Measurements from ENCODE around the gene OSGIN1.

- TF ChIP-seq POLR2A (IDR thresholded peaks at IDR 0.05; ENCODE audit: control extremely low read depth in 1 of 2, low read depth in 2 of 2, low read length in 2 of 2) (no peak), BRCA1 (IDR thresholded peaks at IDR 0.05; ENCODE audit: low read depth, low read length) (no peak), SIN3A (conservative IDR thresholded peaks at IDR 0.05 in 1 of 2, IDR thresholded peaks at IDR 0.05 in 1 of 2; ENCODE audit: low read depth in 1 of 2, low read length in 2 of 2) (no peak), MAFK (IDR thresholded peaks at IDR 0.05; ENCODE audit: low read depth, low read length) (no peak), EZH2 (IDR thresholded peaks at IDR 0.05; ENCODE audit: low read depth, low read length, severe bottlenecking) (no peak)
- TF ChIP-seq, protein P1, sequence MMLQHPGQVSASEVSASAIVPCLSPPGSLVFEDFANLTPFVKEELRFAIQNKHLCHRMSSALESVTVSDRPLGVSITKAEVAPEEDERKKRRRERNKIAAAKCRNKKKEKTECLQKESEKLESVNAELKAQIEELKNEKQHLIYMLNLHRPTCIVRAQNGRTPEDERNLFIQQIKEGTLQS (IDR thresholded peaks at IDR 0.05; ENCODE audit: insufficient read depth, low read depth, low read length): no peak
Measured at GRCh38 chr16:83949724-83950001, 3.4 kb upstream of the OSGIN1 start.

All from H1 (cell line).